Lower leg skin (tissue), 4 donors: ENCODE measurements around the gene APOBEC3C. TPM values are rescaled to one million over a fixed set of nuclear protein-coding genes. Genes with fewer than 3 reads are reported as not detected.
"Not testable (repeated sequence)": the region's sequence is repeated elsewhere in the genome, so short reads cannot be mapped to it uniquely, and the experiment has no call there.

ENCODE experiments used
- DNase-seq, 2 donors: peaks; one replicate each; pipeline ENCODE4 v3.0.0-alpha.2; 2019; ENCODE audit warnings: low spot score in 2 of 2
- H3K4me3 ChIP-seq: fragments of 200-600 bp; sonication (generic); 2 replicates; pipeline ENCODE4 v1.5.1; 2017; ENCODE audit warnings: mild to moderate bottlenecking, low read depth; ENCODE audit not compliant: poor library complexity, severe bottlenecking
- CTCF ChIP-seq, 3 donors: fragments of 450-650 bp; IDR thresholded peaks; one replicate each; pipeline ENCODE4 v1.5.1; 2016; ENCODE audit warnings: antibody characterized with exemption in 3 of 3, mild to moderate bottlenecking in 3 of 3, moderate library complexity in 2 of 3
- POLR2A ChIP-seq, 2 donors: fragments of 450-650 bp; IDR thresholded peaks; one replicate each; pipeline ENCODE4 v1.6.1; 2016 to 2017; ENCODE audit warnings: antibody characterized with exemption in 2 of 2, mild to moderate bottlenecking in 1 of 2, moderate library complexity in 1 of 2
- WGBS, 2 donors: methylation state at CpG; one replicate each; pipeline ENCODE4 v1.1.5; 2018; 5-methylcytosine and 5-hydroxymethylcytosine counted together
- intact Hi-C: fragments of 100-400 bp; cut with DNase I; formaldehyde crosslinking; loops from one replicate; pipeline ENCODE4 v1.15.0; 2023; ENCODE audit warnings: low total_unique reads
- total RNA-seq, 4 donors: library from RNA; depleted of rRNA; stranded (reverse); fragments of >200 nt; gene quantifications; one replicate each; pipeline ENCODE4 v1.1.0, GENCODE V29; 2016

Gene APOBEC3C
- total RNA-seq, 4 donors from 2014 or later = 4.6 to 8.0 (median 6.8) TPM

DNA sequence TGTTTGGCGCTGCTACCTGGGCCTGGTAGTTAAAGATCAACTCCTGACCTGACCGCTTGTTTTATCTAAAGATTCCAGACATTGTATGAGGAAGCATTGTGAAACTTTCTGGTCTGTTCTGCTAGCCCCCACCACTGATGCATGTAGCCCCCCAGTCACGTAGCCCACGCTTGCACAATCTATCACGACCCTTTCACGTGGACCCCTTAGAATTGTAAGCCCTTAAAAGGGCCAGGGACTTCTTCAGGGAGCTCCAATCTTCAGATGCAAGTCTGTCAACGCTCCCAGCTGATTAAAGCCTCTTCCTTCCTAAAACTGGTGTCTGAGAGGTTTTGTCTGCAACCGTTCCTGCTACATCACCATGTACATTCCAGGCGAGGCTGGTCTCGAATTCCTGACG, 41.6 kb downstream of the APOBEC3C start:
- WGBS, 2 donors = 92% methylated on average over 11 of the region's 11 CpGs
- TF ChIP-seq POLR2A (IDR thresholded peaks at IDR 0.05) (no peak), CTCF (IDR thresholded peaks at IDR 0.05) (no peak)
- no peak overlapping the region for H3K4me3 ChIP-seq
- DNase-seq = no peak
- intact Hi-C loops = no loop called here

DNA sequence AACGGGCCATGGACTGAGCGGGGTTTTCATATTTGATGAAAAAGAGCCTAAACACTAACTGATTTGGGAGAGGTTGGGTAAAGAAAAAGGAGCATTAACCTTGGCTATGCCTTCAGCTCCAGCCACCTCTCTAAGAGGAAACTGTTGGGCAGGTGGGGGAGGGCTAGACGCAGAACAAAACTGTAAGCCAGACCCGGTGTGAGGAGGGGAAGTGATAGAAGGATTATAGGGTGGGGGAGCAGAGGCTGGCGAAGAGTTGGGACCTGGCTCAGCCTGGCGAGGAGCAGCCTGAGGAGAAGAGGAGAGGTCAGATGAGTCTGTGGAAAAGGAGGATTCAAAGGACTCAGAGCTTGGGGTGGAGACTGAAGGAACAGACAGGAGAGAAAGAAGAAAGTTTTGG, 47.2 kb downstream of the APOBEC3C start:
- WGBS, 2 donors = 63 to 71% methylated on average over 6 of the region's 6 CpGs
- DNase-seq, H3K4me3 ChIP-seq, intact Hi-C loops: not testable (repeated sequence)

GRCh38 chr22:39061951-39062350, 47.9 kb downstream of the APOBEC3C start:
- H3K4me3 ChIP-seq, intact Hi-C loops, DNase-seq: not testable (repeated sequence)
- 84 to 88% methylated on average over 10 of the region's 10 CpGs for WGBS, 2 donors

DNA sequence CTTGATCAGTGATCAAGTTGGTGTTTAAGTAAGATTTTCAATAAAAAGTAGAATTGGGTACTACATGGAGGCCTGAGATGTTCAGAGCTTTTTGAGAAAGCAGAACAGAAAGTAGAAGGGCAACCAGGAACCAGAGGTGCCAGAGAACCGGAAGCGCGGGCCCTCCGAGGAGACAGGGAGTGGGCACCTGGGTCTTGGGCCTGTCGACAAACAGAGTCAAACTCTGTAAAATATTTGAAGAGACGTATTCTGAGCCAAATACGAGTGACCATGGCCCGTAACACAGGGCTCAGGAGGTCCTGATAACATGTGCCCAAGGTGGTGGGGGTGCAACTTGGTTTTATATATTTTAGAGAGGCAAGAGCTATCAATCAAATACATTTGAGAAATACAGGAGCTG, 49.8 kb downstream of the APOBEC3C start:
- intact Hi-C loops, DNase-seq, H3K4me3 ChIP-seq: not testable (repeated sequence)
- 90 to 91% methylated on average over 8 of the region's 8 CpGs for WGBS, 2 donors

DNA sequence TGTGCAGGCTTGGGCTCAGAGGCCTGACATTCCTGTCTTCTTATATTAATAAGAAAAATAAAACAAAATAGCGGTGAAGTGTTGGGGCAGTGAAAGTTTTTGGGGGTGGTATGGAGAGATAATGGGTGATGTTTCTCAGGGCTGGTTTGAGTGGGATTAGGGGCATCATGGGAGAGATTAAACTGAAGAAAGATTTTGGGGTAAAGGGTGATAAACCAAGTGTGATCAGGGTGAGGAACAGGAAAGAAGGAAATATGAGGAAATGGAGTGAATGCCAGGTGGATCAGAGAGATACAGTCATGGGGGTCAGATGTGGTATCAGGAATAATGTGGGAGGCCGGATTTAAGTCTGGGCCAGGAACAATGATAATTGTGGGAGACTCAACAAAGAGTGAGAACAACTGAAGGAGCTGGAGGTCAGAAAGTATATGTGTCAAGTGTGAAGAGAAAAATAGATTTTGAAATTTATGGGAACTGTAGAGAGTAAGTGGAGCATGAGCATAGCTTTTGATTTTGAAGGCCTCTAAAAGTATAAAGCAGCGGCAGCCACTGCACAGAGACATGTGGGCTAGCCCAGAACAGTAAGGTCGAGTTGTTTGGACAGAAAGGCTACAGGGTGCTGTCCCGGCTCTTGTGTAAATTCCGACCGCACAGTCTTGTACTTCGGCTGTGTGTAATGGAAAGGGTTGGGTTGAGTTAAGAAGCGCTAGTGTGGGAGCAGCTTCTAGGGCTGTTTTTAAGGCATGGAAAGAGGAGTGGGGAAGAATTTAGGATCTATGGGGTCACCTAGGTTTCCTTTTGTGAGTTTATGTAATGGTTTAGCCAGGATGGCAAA, 52.6 kb downstream of the APOBEC3C start:
- WGBS, 2 donors = 82 to 84% methylated on average over 9 of the region's 9 CpGs

DNA sequence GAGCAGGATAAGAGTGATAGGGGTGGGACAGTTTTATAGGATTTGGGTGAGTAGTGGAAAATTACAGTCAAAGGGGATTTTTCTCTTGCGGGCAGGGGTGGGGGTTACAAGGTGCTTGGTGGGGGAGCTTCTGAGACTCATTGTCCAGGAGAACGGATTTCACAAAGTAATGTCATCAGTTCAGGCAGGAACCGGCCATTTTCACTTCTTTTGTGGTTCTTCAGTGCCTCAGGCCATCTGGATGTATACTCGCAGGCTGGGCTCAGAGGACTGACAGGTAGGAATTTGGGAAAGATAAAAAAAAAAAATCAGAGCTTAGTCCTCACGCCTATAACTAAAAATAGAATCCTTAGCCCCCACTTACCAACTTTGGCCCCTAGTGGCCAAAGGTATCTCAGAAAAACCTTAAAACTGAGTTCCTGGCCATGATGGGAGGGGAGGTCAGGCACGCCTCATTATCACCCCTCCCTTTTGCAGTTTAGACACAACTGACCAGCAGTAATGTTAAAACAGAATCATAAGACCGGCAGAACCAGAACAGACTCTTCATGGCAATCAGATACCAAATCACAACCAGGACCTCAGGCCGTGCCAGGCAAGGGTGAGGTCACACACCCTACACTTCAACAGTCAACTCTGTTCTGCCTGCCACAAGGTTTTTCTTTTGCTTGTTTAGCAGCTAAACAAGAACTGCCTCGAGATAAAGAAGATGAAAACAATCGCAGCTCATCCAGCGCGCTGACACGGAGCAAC, 54.2 kb downstream of the APOBEC3C start:
- H3K4me3 ChIP-seq = no peak overlapping the region
- intact Hi-C loops = no loop called here
- DNase-seq = no peak
- TF ChIP-seq CTCF (IDR thresholded peaks at IDR 0.05) (no peak), POLR2A (IDR thresholded peaks at IDR 0.05) (no peak)
- WGBS, 2 donors = 53 to 62% methylated on average over 13 of the region's 13 CpGs

More for the DNA sequence above, 52.6 kb downstream of the APOBEC3C start:
- H3K4me3 ChIP-seq, DNase-seq, intact Hi-C loops: not testable (repeated sequence)

Other genes starting within 250 kb of the APOBEC3C start
- gene DNAL4, start 220.1 kb upstream of the APOBEC3C start, total RNA-seq = 10 to 100 TPM; 15.3 to 24.2 (median 23.7) TPM
- 1 to 10 TPM in 2 of 4 donors, under 1 TPM in 2; 0.34 to 4.6 (median 1.7) TPM for gene NPTXR, start 170.2 kb upstream of the APOBEC3C start, total RNA-seq
- gene CBX6, start 142.0 kb upstream of the APOBEC3C start, total RNA-seq = 10 to 100 TPM in 2 of 4 donors, 1 to 10 TPM in 2; 5.1 to 20.0 (median 13.9) TPM
- under 1 TPM in 2 of 4 donors, not detected in 2; 0.29 to 0.39 TPM for gene APOBEC3A, start 56.6 kb upstream of the APOBEC3C start, total RNA-seq
- 1 to 10 TPM in 1 of 4 donors, under 1 TPM in 2, not detected in 1; 0.15 to 2.4 (median 0.21) TPM for gene APOBEC3B, start 31.9 kb upstream of the APOBEC3C start, total RNA-seq
- under 1 TPM in 3 of 4 donors, not detected in 1; 0.32 to 0.78 (median 0.59) TPM for gene APOBEC3D, start 6.9 kb downstream of the APOBEC3C start, total RNA-seq
- 1 to 10 TPM in 1 of 4 donors, under 1 TPM in 2, not detected in 1; 0.30 to 4.0 (median 0.86) TPM for gene APOBEC3F, start 26.6 kb downstream of the APOBEC3C start, total RNA-seq
- 1 to 10 TPM; 1.1 to 3.9 (median 1.9) TPM for gene APOBEC3G, start 63.0 kb downstream of the APOBEC3C start, total RNA-seq
- gene APOBEC3H, start 83.0 kb downstream of the APOBEC3C start, total RNA-seq = not detected
- 100 to 1,000 TPM in 1 of 4 donors, 10 to 100 TPM in 3; 47.6 to 108 (median 64.8) TPM for gene CBX7, start 138.4 kb downstream of the APOBEC3C start, total RNA-seq
- 10 to 100 TPM; 12.2 to 22.3 (median 17.5) TPM for gene PDGFB, start 230.7 kb downstream of the APOBEC3C start, total RNA-seq